ENCODE measurements around the gene MAP3K12.

MAP3K12 gene

GRCh38 chr12:53430116-53430515 is 69.1 kb downstream of the MAP3K12 start:
- DNase-seq = no peak

All from activated CD8-positive, alpha-beta memory T cell treated with anti-CD3 and anti-CD28 coated beads, Interleukin-2, amount 50 U/mL, for 48 hours (primary cell).